HepG2 (cell line): ENCODE results near the gene UTS2R. TPM values are rescaled to one million over a fixed set of nuclear protein-coding genes. Genes with fewer than 3 reads are reported as not detected.

Experiments used
- CEBPB ChIP-seq: IDR thresholded peaks from 2 replicates; pipeline ENCODE4 v1.6.1; 2011; ENCODE audit warnings: low read depth, low read length, improper control_type of control experiment, borderline replicate concordance
- DNMT3B ChIP-seq: conservative IDR thresholded peaks from 2 replicates; pipeline ENCODE4 v1.6.1; 2016; ENCODE audit warnings: missing biosample characterization, control low read depth
- E2F2 ChIP-seq: sonication (generic); formaldehyde crosslinking; IDR thresholded peaks from 2 replicates; pipeline ENCODE4 v1.4.0; 2020; ENCODE audit warnings: missing genetic modification reagents, borderline replicate concordance
- EEA1 ChIP-seq: sonication (generic); formaldehyde crosslinking; IDR thresholded peaks from 2 replicates; pipeline ENCODE4 v1.5.1; 2020; ENCODE audit warnings: mild to moderate bottlenecking, missing genetic modification reagents, borderline replicate concordance
- FOXK2 ChIP-seq: fragments of 450-650 bp; IDR thresholded peaks from 2 replicates; pipeline ENCODE4 v1.6.1; 2016
- ISL2 ChIP-seq: sonication (generic); formaldehyde crosslinking; IDR thresholded peaks from 2 replicates; pipeline ENCODE4 v1.5.0; 2020; ENCODE audit warnings: missing genetic modification reagents
- KMT2B ChIP-seq: IDR thresholded peaks from 2 replicates; pipeline ENCODE4 v1.6.1; 2016; ENCODE audit warnings: missing genetic modification reagents, missing compliant biosample characterization
- NAIF1 ChIP-seq: sonication (generic); formaldehyde crosslinking; IDR thresholded peaks from 2 replicates; pipeline ENCODE4 v1.5.0; 2020; ENCODE audit warnings: mild to moderate bottlenecking, missing genetic modification reagents, borderline replicate concordance
- NCOA1 ChIP-seq: sonication (generic); formaldehyde crosslinking; IDR thresholded peaks from 2 replicates; pipeline ENCODE4 v1.9.0; 2021; ENCODE audit warnings: missing genetic modification reagents
- SPEN ChIP-seq: sonication (generic); formaldehyde crosslinking; IDR thresholded peaks from 2 replicates; pipeline ENCODE4 v1.5.1; 2020; ENCODE audit warnings: low read depth, mild to moderate bottlenecking, missing genetic modification reagents
- ZNF263 ChIP-seq: sonication (generic); formaldehyde crosslinking; IDR thresholded peaks from 2 replicates; pipeline ENCODE4 v1.4.0; 2020; ENCODE audit warnings: missing genetic modification reagents
- ZNF280B ChIP-seq: sonication (generic); formaldehyde crosslinking; IDR thresholded peaks from 2 replicates; pipeline ENCODE4 v1.5.0; 2020; ENCODE audit warnings: missing genetic modification reagents, mild to moderate bottlenecking, borderline replicate concordance
- ZNF687 ChIP-seq: sonication (generic); formaldehyde crosslinking; IDR thresholded peaks from 2 replicates; pipeline ENCODE4 v1.5.1; 2020; ENCODE audit warnings: mild to moderate bottlenecking, missing genetic modification reagents, moderate library complexity
- ZNF782 ChIP-seq: sonication (generic); formaldehyde crosslinking; IDR thresholded peaks from 2 replicates; pipeline ENCODE4 v1.4.0; 2020; ENCODE audit warnings: missing genetic modification reagents, mild to moderate bottlenecking, borderline replicate concordance
- ZNF792 ChIP-seq: IDR thresholded peaks from 2 replicates; pipeline ENCODE4 v1.6.1; 2016
- polyA plus RNA-seq, 8 experiments: library from polyadenylated mRNA; depleted of rRNA in 3 of 8; stranded (reverse) in 7 of 8; unstranded in 1 of 8; fragments of >200 nt; fragmentation: Illumina TruSeq in 4 of 8; extraction: Trizol in 4 of 8; gene quantifications; 2 replicates each; pipeline versions ENCODE4 v1.2.1 to v1.2.3, GENCODE V29; 2011 to 2016; ENCODE audit warnings: low read depth in 4 of 8, missing spikeins in 1 of 8, mixed read lengths in 1 of 8; ENCODE audit not compliant: insufficient read depth in 1 of 8
- total RNA-seq, 5 experiments: library from RNA; depleted of rRNA; stranded (reverse); fragments of >200 nt; fragmentation: Illumina TruSeq; extraction: Trizol; gene quantifications; 2 replicates each; pipeline ENCODE4 v1.2.3, GENCODE V29; 2016; ENCODE audit warnings: low read depth in 1 of 5
- TF ChIP-seq, protein P1 (sequence below): sonication (generic); formaldehyde crosslinking; IDR thresholded peaks from 2 replicates; pipeline ENCODE4 v1.5.0; 2020; ENCODE audit warnings: mild to moderate bottlenecking, missing genetic modification reagents, borderline replicate concordance
- TF ChIP-seq, protein P2 (sequence below): IDR thresholded peaks from 2 replicates; pipeline ENCODE4 v1.6.1; 2016; ENCODE audit warnings: mild to moderate bottlenecking, missing biosample characterization, missing genetic modification reagents

The UTS2R gene
- total and polyA plus RNA-seq, 2 of the 13 experiments (the other 11 are each of a cell fraction or from before 2014, with no cell fraction given): 0.13 to 0.15 TPM

GRCh38 chr17:82384730-82385481 lies 13.3 kb downstream of the UTS2R start (continued):
- TF ChIP-seq NCOA1 (CRISPR knock-in tag) (0 out of 2 replicates have a peak, but pooled peaks have one; percentile 27), CEBPB (no peak), E2F2 (CRISPR knock-in tag) (no peak), ZNF280B (CRISPR knock-in tag) (peak; percentile 26; the same call in 1 of the 2 replicates), ZNF792 (CRISPR knock-in tag) (peak; percentile 65; the same call in 1 of the 2 replicates), SPEN (CRISPR knock-in tag) (peak; percentile 76; the same call in 1 of the 2 replicates), ZNF782 (CRISPR knock-in tag) (0 out of 2 replicates have a peak, but pooled peaks have one; percentile 12), NAIF1 (CRISPR knock-in tag) (no peak), DNMT3B (CRISPR knock-in tag) (no peak), ZNF687 (CRISPR knock-in tag) (peak; percentile 89), ZNF263 (CRISPR knock-in tag) (peak; percentile 61), EEA1 (peak; percentile 85; the same call in 1 of the 2 replicates), KMT2B (CRISPR knock-in tag) (0 out of 2 replicates have a peak, but pooled peaks have one; percentile 23), ISL2 (no peak), FOXK2 (no peak)
- TF ChIP-seq, protein P1, sequence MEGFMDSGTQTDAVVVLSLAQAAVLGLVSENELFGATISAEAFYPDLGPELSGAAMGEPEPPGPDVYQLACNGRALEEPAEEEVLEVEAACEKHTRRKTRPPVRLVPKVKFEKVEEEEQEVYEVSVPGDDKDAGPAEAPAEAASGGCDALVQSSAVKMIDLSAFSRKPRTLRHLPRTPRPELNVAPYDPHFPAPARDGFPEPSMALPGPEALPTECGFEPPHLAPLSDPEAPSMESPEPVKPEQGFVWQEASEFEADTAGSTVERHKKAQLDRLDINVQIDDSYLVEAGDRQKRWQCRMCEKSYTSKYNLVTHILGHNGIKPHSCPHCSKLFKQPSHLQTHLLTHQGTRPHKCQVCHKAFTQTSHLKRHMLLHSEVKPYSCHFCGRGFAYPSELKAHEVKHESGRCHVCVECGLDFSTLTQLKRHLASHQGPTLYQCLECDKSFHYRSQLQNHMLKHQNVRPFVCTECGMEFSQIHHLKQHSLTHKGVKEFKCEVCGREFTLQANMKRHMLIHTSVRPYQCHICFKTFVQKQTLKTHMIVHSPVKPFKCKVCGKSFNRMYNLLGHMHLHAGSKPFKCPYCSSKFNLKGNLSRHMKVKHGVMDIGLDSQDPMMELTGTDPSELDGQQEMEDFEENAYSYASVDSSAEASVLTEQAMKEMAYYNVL (CRISPR knock-in tag): peak; percentile 68
- TF ChIP-seq, protein P2, sequence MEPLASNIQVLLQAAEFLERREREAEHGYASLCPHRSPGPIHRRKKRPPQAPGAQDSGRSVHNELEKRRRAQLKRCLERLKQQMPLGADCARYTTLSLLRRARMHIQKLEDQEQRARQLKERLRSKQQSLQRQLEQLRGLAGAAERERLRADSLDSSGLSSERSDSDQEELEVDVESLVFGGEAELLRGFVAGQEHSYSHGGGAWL (CRISPR knock-in tag): 0 out of 2 replicates have a peak, but pooled peaks have one; percentile 11
